SJSA1 (cell line): Measurements from ENCODE around the gene PCSK6. TPM values are rescaled to one million over a fixed set of nuclear protein-coding genes. Genes with fewer than 3 reads are reported as not detected.
"Not testable (repeated sequence)": the region's sequence is repeated elsewhere in the genome, so short reads cannot be mapped to it uniquely, and the experiment has no call there.

Source experiments
- DNase-seq, 2 experiments: peaks; one replicate each; pipeline ENCODE4 v3.0.0-alpha.2; 2015 to 2020; ENCODE audit warnings: low spot score in 2 of 2, low read depth in 1 of 2
- H3K27ac ChIP-seq: fragments of 250-450 bp; sonication (Bioruptor Pico); 2 replicates; pipeline ENCODE4 v1.5.1; 2020; ENCODE audit warnings: mild to moderate bottlenecking, moderate library complexity
- H3K27me3 ChIP-seq: fragments of 250-450 bp; sonication (Bioruptor Pico); replicated peaks from 2 replicates; pipeline ENCODE4 v1.5.1; 2020; ENCODE audit warnings: mild to moderate bottlenecking, moderate library complexity
- H3K36me3 ChIP-seq: fragments of 250-450 bp; sonication (Bioruptor Pico); 2 replicates; pipeline ENCODE4 v1.5.1; 2020; ENCODE audit warnings: mild to moderate bottlenecking
- H3K4me1 ChIP-seq: fragments of 250-450 bp; sonication (Bioruptor Pico); replicated peaks from 2 replicates; pipeline ENCODE4 v1.6.1; 2021; ENCODE audit warnings: mild to moderate bottlenecking
- H3K4me3 ChIP-seq: fragments of 250-450 bp; sonication (Bioruptor Pico); 2 replicates; pipeline ENCODE4 v1.5.1; 2020; ENCODE audit warnings: mild to moderate bottlenecking
- H3K9me3 ChIP-seq: fragments of 250-450 bp; sonication (Bioruptor Pico); replicated peaks from 2 replicates; pipeline ENCODE4 v1.5.1; 2020; ENCODE audit warnings: mild to moderate bottlenecking
- total RNA-seq: library from RNA; depleted of rRNA; stranded (reverse); fragments of >200 nt; shearing (Covaris generic); gene quantifications from 2 replicates; pipeline ENCODE4 v1.2.3, GENCODE V29; 2014

PCSK6 gene
- total RNA-seq, 1 experiment from 2014 or later = 1.7 TPM

- no peak for DNase-seq
- Histone ChIP-seq H3K4me3 (no peak overlapping the region), H3K27me3 (no peaks in the 10 kb centered on the region), H3K36me3 (no peaks in the 10 kb centered on the region), H3K27ac (no peak overlapping the region), H3K4me1 (no peaks in the 10 kb centered on the region), H3K9me3 (no peaks in the 10 kb centered on the region)
Observed at GRCh38 chr15:101478701-101479341, 10.7 kb downstream of the PCSK6 start.

- Histone ChIP-seq H3K4me3 (no peak overlapping the region), H3K36me3 (no peaks in the 10 kb centered on the region), H3K4me1 (no peaks in the 10 kb centered on the region), H3K27ac (no peak overlapping the region), H3K9me3 (no peaks in the 10 kb centered on the region), H3K27me3 (no peaks in the 10 kb centered on the region)
- DNase-seq = no peak
Observed at GRCh38 chr15:101477851-101478362, 11.6 kb downstream of the PCSK6 start.

- Histone ChIP-seq H3K36me3 (no peaks in the 10 kb centered on the region), H3K27ac (no peak overlapping the region), H3K4me3 (no peak overlapping the region), H3K4me1 (no peaks in the 10 kb centered on the region), H3K27me3 (no peaks in the 10 kb centered on the region), H3K9me3 (no peaks in the 10 kb centered on the region)
- no peak for DNase-seq
Observed at GRCh38 chr15:101476756-101477155, 12.8 kb downstream of the PCSK6 start.

- Histone ChIP-seq H3K27me3 (no peaks in the 10 kb centered on the region), H3K4me3 (no peak overlapping the region)
- no peak for DNase-seq
Observed at GRCh38 chr15:101474983-101475382, 14.5 kb downstream of the PCSK6 start.

GRCh38 chr15:101474233-101474632 is 15.3 kb downstream of the PCSK6 start:
- Histone ChIP-seq H3K36me3 (no peaks in the 10 kb centered on the region), H3K4me1 (no peaks in the 10 kb centered on the region), H3K9me3 (no peaks in the 10 kb centered on the region), H3K27ac (no peak overlapping the region), H3K27me3 (no peaks in the 10 kb centered on the region), H3K4me3 (no peak overlapping the region)
- DNase-seq = no peak

More at GRCh38 chr15:101474983-101475382, 14.5 kb downstream of the PCSK6 start:
- no peaks in the 10 kb centered on the region for H3K36me3 ChIP-seq
- no peak overlapping the region for H3K27ac ChIP-seq
- no peaks in the 10 kb centered on the region for H3K4me1 ChIP-seq
- no peaks in the 10 kb centered on the region for H3K9me3 ChIP-seq

- no peak overlapping the region for H3K27ac ChIP-seq
- DNase-seq = no peak
- H3K9me3 ChIP-seq = no peaks in the 10 kb centered on the region
- no peaks in the 10 kb centered on the region for H3K36me3 ChIP-seq
- 0 out of 2 replicates have a peak, but pooled peaks cover 3% of the 10 kb centered on the region for H3K27me3 ChIP-seq
- no peaks in the 10 kb centered on the region for H3K4me1 ChIP-seq
- H3K4me3 ChIP-seq = no peak overlapping the region
Observed at GRCh38 chr15:101472033-101472432, 17.5 kb downstream of the PCSK6 start.

- Histone ChIP-seq H3K27ac (no peak overlapping the region), H3K9me3 (peaks cover 3% of the 10 kb centered on the region; the same call in 1 of the 2 replicates), H3K36me3 (no peaks in the 10 kb centered on the region), H3K4me3 (no peak overlapping the region), H3K4me1 (no peaks in the 10 kb centered on the region), H3K27me3 (0 out of 2 replicates have a peak, but pooled peaks cover 6% of the 10 kb centered on the region)
- no peak for DNase-seq
Observed at GRCh38 chr15:101470548-101471239, 18.8 kb downstream of the PCSK6 start.

- Histone ChIP-seq H3K27ac (no peak overlapping the region), H3K4me1 (no peaks in the 10 kb centered on the region), H3K4me3 (no peak overlapping the region), H3K36me3 (no peaks in the 10 kb centered on the region), H3K27me3 (0 out of 2 replicates have a peak, but pooled peaks cover 6% of the 10 kb centered on the region), H3K9me3 (peaks cover 3% of the 10 kb centered on the region; the same call in 1 of the 2 replicates)
- no peak for DNase-seq
Observed at GRCh38 chr15:101469520-101470288, 19.8 kb downstream of the PCSK6 start.

GRCh38 chr15:101466188-101466587 is 23.3 kb downstream of the PCSK6 start:
- no peak overlapping the region for H3K4me3 ChIP-seq
- H3K9me3 ChIP-seq = peaks cover 3% of the 10 kb centered on the region; the same call in 1 of the 2 replicates
- no peaks in the 10 kb centered on the region for H3K36me3 ChIP-seq
- H3K27me3 ChIP-seq = peaks cover 6% of the 10 kb centered on the region; the same call in 1 of the 2 replicates
- DNase-seq = no peak
- no peaks in the 10 kb centered on the region for H3K4me1 ChIP-seq
- no peak overlapping the region for H3K27ac ChIP-seq

GRCh38 chr15:101464999-101465669 is 24.4 kb downstream of the PCSK6 start:
- H3K27me3 ChIP-seq = peaks cover 6% of the 10 kb centered on the region; the same call in 1 of the 2 replicates
- H3K36me3 ChIP-seq = no peaks in the 10 kb centered on the region
- H3K9me3 ChIP-seq = peaks cover 3% of the 10 kb centered on the region; the same call in 1 of the 2 replicates
- H3K4me1 ChIP-seq = no peaks in the 10 kb centered on the region
- no peak for DNase-seq
- H3K27ac ChIP-seq = no peak overlapping the region
- H3K4me3 ChIP-seq = no peak overlapping the region

- no peaks in the 10 kb centered on the region for H3K36me3 ChIP-seq
- H3K4me3 ChIP-seq = no peak overlapping the region
- no peak overlapping the region for H3K27ac ChIP-seq
- H3K4me1 ChIP-seq = no peaks in the 10 kb centered on the region
- DNase-seq = no peak
- H3K27me3 ChIP-seq = peaks cover 6% of the 10 kb centered on the region; the same call in 1 of the 2 replicates
- H3K9me3 ChIP-seq = peaks cover 3% of the 10 kb centered on the region; the same call in 1 of the 2 replicates
Observed at GRCh38 chr15:101464256-101464998, 25.1 kb downstream of the PCSK6 start.

GRCh38 chr15:101463696-101464095 is 25.8 kb downstream of the PCSK6 start:
- H3K4me3 ChIP-seq, DNase-seq, H3K9me3 ChIP-seq, H3K36me3 ChIP-seq, H3K27ac ChIP-seq, H3K4me1 ChIP-seq, H3K27me3 ChIP-seq: not testable (repeated sequence)
